Retinal pigment epithelial cell (primary cell): ENCODE measurements around the gene SMNDC1.

Source experiments
- DNase-seq: peaks from one replicate; pipeline ENCODE4 v3.0.0-alpha.2; 2010; ENCODE audit warnings: low read depth
- H3K4me3 ChIP-seq: 2 replicates; pipeline ENCODE4 v1.5.1; 2011; ENCODE audit warnings: mild to moderate bottlenecking, low read length, control low read depth, moderate library complexity
- CTCF ChIP-seq: conservative IDR thresholded peaks from 2 replicates; pipeline ENCODE4 v1.5.1; 2011; ENCODE audit warnings: low read depth, low read length, control low read depth, inconsistent platforms

The SMNDC1 gene

DNA sequence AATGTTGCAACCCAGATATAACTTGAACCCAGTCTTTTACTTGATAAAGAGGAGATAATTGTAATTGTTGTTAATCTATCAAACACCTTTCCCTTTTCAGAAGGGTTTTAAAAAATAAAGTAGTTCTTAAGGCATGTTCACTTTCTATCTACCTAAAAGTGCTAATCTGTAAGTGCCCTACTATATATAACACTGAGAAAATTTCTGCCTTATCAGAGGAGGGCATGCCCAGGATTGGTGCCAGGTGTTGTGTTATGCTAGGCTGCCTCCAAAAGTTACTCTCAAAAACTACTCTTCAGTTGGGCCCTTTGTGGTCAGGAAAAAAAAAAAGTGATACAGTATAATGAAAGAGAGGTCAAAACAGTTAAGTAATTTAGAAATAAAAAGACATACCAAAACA is 36.3 kb downstream of the SMNDC1 start:
- no peak overlapping the region for H3K4me3 ChIP-seq
- no peak for TF ChIP-seq CTCF
- no peak for DNase-seq

GRCh38 chr10:110267276-110267675 is 37.4 kb downstream of the SMNDC1 start:
- no peak for TF ChIP-seq CTCF
- DNase-seq = no peak
- H3K4me3 ChIP-seq = no peak overlapping the region

DNA sequence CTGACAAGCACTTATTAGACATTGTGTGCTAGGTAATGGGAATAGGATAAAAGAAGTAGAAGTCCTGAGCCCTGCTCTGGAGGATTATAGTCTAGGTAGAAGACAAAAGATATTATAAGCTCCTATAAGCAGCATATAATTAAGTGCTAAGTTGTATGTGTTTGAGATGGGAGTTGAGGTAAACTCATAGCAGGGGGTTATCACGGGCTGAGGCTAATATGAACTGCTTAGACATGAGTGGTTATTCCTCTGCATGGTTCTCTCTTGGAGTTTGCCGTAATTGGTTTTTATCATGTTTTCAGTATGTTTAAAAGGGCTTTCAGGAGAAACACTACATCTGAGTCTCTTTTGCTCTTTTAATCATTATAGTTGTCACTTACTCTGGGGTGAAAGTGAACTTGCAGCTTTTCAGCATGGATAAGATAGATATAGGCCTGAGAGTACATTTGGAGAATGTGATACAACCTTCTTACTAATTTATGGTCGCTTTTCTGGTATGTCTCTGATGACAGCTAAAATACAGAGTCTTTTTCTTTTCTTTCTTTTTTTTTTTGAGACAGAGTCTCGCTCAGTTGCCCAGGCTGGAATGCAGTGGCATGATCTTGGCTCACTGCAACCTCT is 39.0 kb downstream of the SMNDC1 start:
- DNase-seq = no peak
- H3K4me3 ChIP-seq = no peak overlapping the region
- no peak for TF ChIP-seq CTCF

- no peak for TF ChIP-seq CTCF
- DNase-seq = no peak
- H3K4me3 ChIP-seq = no peak overlapping the region
Observed at GRCh38 chr10:110263164-110263563, 41.6 kb downstream of the SMNDC1 start.

- TF ChIP-seq CTCF = no peak
- H3K4me3 ChIP-seq = no peak overlapping the region
- no peak for DNase-seq
Observed at GRCh38 chr10:110260746-110261477, 43.8 kb downstream of the SMNDC1 start.

DNA sequence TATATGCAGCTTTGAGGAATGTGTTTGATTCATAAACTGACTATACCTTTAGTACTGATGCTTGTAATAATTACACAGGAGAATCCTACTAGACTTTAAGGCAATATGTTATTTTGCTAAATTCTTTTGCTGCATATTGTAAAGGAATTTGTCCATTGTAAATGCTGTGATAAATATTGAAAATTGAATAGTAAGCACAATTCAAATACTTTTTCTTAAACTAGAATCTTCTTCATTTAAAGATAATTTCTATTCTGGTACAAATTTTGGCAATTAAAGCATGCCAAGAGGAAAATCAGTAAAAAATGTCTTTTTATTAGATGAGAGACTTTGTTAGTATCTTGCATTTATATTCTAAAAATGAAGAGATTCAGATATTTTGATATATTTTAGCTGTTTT is 45.4 kb downstream of the SMNDC1 start:
- no peak for DNase-seq
- no peak overlapping the region for H3K4me3 ChIP-seq
- TF ChIP-seq CTCF = no peak

GRCh38 chr10:110258542-110258941 is 46.2 kb downstream of the SMNDC1 start:
- no peak overlapping the region for H3K4me3 ChIP-seq
- TF ChIP-seq CTCF = no peak
- no peak for DNase-seq
